Peyer's patch (tissue), 4 donors: ENCODE measurements around the gene BTBD3.

Experiments used
- CTCF ChIP-seq, 6 experiments: fragments of 450-650 bp in 4 of 6; fragments of 200-600 bp in 2 of 6; sonication (generic) in 1 of 6; IDR thresholded peaks; one replicate each; pipeline ENCODE4 v1.5.1; 2017 to 2019; ENCODE audit warnings: antibody characterized with exemption in 6 of 6, mild to moderate bottlenecking in 3 of 6, moderate library complexity in 1 of 6
- POLR2A ChIP-seq, 2 donors: fragments of 450-650 bp; IDR thresholded peaks; one replicate each; pipeline ENCODE4 v1.5.1; 2017; ENCODE audit warnings: antibody characterized with exemption in 2 of 2, mild to moderate bottlenecking in 2 of 2, moderate library complexity in 2 of 2

- TF ChIP-seq CTCF (IDR thresholded peaks at IDR 0.05) (no peak), POLR2A (IDR thresholded peaks at IDR 0.05) (no peak)
Measured at GRCh38 chr20:11921321-11921720, 3.6 kb downstream of the BTBD3 start.
